Activated CD4-positive, alpha-beta memory T cell treated with anti-CD3 and anti-CD28 coated beads for 36 hours (primary cell): Measurements from ENCODE around the gene RFX3. TPM values are rescaled to one million over a fixed set of nuclear protein-coding genes. Genes with fewer than 3 reads are reported as not detected.
A peak's percentile ranks its signal among the peaks of the same experiment; 100 is the strongest.

ENCODE experiments used
- CTCF ChIA-PET: fragments of 350-600 bp; sonication (Branson Sonifier 250); formaldehyde crosslinking; loops from one replicate; lab custom pipeline; 2021; ENCODE audit warnings: antibody characterized with exemption, inconsistent platforms; lab: Charles Lee
- POLR2A ChIA-PET: fragments of 350-600 bp; sonication (Branson Sonifier 250); formaldehyde crosslinking; loops from one replicate; lab custom pipeline; 2021; ENCODE audit warnings: antibody characterized with exemption; lab: Charles Lee
- DNase-seq: peaks from one replicate; pipeline ENCODE4 v3.0.0-alpha.2; 2020
- H3K27ac Mint-ChIP-seq: one replicate; pipeline ENCODE4 v1.8.0; 2021; ENCODE audit warnings: mixed read lengths
- H3K27me3 Mint-ChIP-seq: one replicate; pipeline ENCODE4 v1.8.0; 2021; ENCODE audit warnings: mixed read lengths
- H3K36me3 Mint-ChIP-seq: one replicate; pipeline ENCODE4 v1.8.0; 2021; ENCODE audit warnings: mixed read lengths
- H3K4me1 Mint-ChIP-seq: one replicate; pipeline ENCODE4 v1.8.0; 2021; ENCODE audit warnings: low read depth, mixed read lengths
- H3K4me3 Mint-ChIP-seq: one replicate; pipeline ENCODE4 v1.8.0; 2021; ENCODE audit warnings: mild to moderate bottlenecking, mixed read lengths
- H3K9me3 Mint-ChIP-seq: one replicate; pipeline ENCODE4 v1.8.0; 2021; ENCODE audit warnings: mixed read lengths
- intact Hi-C: fragments of 100-400 bp; cut with micrococcal nuclease; formaldehyde crosslinking; loops from one replicate; pipeline ENCODE4 v1.15.1; 2023
- total RNA-seq, 2 experiments: library from RNA; stranded (reverse); gene quantifications; one replicate each; pipeline ENCODE4 v1.2.3, GENCODE V29; 2021

Gene RFX3
- total RNA-seq, 2 experiments from 2014 or later = 12.2 to 13.4 TPM

- H3K4me3 Mint-ChIP-seq = no peak overlapping the region
- intact Hi-C loops = loop anchor here (5.0 to 10.0 kb wide), 2 partner anchors 272 to 390 kb away; no protein-coding TSS in a partner anchor
- no peak overlapping the region for H3K27ac Mint-ChIP-seq
- ChIA-PET POLR2A (interaction anchor here (0.6 to 4.9 kb wide), 3 partner anchors 27 to 76 kb away, joined by 3 to 41 read pairs (median 3); partner anchors contain the start of gene RFX3), CTCF (no interaction called here)
- peaks cover 63% of the 10 kb centered on the region for H3K4me1 Mint-ChIP-seq
- H3K36me3 Mint-ChIP-seq = peaks cover 15% of the 10 kb centered on the region
- no peaks in the 10 kb centered on the region for H3K27me3 Mint-ChIP-seq
- peaks cover 3% of the 10 kb centered on the region for H3K9me3 Mint-ChIP-seq
- DNase-seq = no peak
Observed at GRCh38 chr9:3474821-3475220, 51.0 kb downstream of the RFX3 start.

- peaks cover 8% of the 10 kb centered on the region for H3K36me3 Mint-ChIP-seq
- CTCF ChIA-PET = interaction anchor here (0.7 to 1.2 kb wide), 2 partner anchors 15 to 32 kb away, joined by 3 to 4 read pairs; no protein-coding TSS in a partner anchor
- no peaks in the 10 kb centered on the region for H3K27me3 Mint-ChIP-seq
- no peak overlapping the region for H3K4me3 Mint-ChIP-seq
- H3K4me1 Mint-ChIP-seq = peaks cover 49% of the 10 kb centered on the region
- intact Hi-C loops = loop anchor here (10.0 kb wide), 1 partner anchor 391 kb away; no protein-coding TSS in a partner anchor
- H3K27ac Mint-ChIP-seq = no peak overlapping the region
- DNase-seq = no peak
- peaks cover under 1% of the 10 kb centered on the region for H3K9me3 Mint-ChIP-seq
- POLR2A ChIA-PET = no interaction called here
Observed at GRCh38 chr9:3473405-3473804, 52.4 kb downstream of the RFX3 start.

GRCh38 chr9:3471883-3472282 is 53.9 kb downstream of the RFX3 start:
- no peaks in the 10 kb centered on the region for H3K27me3 Mint-ChIP-seq
- CTCF ChIA-PET = no interaction called here

DNA sequence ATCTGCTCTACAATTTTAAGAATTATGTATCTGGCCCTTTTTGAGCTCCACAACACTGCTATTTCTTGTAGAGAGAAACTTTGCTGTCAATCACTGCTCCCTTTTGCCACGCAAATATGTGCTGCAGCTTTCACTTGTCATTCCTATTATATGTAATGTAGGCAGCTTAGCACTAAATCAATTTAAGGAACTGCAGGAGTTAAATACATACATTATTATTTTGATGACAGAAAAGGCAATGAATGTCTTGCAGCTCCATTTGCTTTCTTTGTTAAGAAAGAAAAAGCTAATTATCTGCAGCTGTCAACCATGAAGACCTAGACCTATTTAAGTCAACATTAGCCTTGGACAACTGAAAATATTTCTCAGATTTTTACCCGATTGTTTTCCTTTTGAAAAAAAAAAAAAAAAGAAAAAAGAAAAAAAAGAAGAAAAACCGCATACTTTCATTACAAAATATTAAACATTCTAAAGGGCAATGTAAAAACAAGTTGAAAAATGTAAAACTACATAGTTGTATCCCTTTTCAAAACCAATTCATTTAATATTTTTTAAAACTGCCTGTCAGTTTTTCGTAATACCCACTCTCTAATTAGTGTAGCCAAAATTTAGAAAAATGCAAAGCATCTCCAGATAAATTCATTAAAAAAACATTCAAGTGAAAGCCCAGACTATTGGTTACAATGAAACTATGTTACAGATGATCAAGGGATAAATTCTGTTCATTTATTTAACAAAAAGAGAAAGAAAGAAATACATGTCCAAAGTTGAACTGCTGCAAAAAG is 57.2 kb downstream of the RFX3 start:
- H3K4me3 Mint-ChIP-seq = no peak overlapping the region
- POLR2A ChIA-PET = no interaction called here
- H3K36me3 Mint-ChIP-seq = peaks cover 8% of the 10 kb centered on the region
- no peaks in the 10 kb centered on the region for H3K27me3 Mint-ChIP-seq
- peaks cover 19% of the 10 kb centered on the region for H3K4me1 Mint-ChIP-seq
- CTCF ChIA-PET = interaction anchor here (0.6 to 1.8 kb wide), 4 partner anchors 12 to 224 kb away, joined by 3 to 10 read pairs (median 3); no protein-coding TSS in a partner anchor
- H3K27ac Mint-ChIP-seq = no peak overlapping the region
- intact Hi-C loops = loop anchor here (5.0 to 10.0 kb wide), 2 partner anchors 179 to 646 kb away; no protein-coding TSS in a partner anchor
- H3K9me3 Mint-ChIP-seq = no peaks in the 10 kb centered on the region
- DNase-seq = no peak

More at GRCh38 chr9:3471883-3472282, 53.9 kb downstream of the RFX3 start:
- no peak for DNase-seq
- peaks cover 4% of the 10 kb centered on the region for H3K36me3 Mint-ChIP-seq
- H3K4me1 Mint-ChIP-seq = peaks cover 43% of the 10 kb centered on the region
- POLR2A ChIA-PET = no interaction called here
- H3K9me3 Mint-ChIP-seq = no peaks in the 10 kb centered on the region
- intact Hi-C loops = loop anchor here (10.0 kb wide), 1 partner anchor 393 kb away; no protein-coding TSS in a partner anchor
- H3K27ac Mint-ChIP-seq = no peak overlapping the region
- H3K4me3 Mint-ChIP-seq = no peak overlapping the region

DNA sequence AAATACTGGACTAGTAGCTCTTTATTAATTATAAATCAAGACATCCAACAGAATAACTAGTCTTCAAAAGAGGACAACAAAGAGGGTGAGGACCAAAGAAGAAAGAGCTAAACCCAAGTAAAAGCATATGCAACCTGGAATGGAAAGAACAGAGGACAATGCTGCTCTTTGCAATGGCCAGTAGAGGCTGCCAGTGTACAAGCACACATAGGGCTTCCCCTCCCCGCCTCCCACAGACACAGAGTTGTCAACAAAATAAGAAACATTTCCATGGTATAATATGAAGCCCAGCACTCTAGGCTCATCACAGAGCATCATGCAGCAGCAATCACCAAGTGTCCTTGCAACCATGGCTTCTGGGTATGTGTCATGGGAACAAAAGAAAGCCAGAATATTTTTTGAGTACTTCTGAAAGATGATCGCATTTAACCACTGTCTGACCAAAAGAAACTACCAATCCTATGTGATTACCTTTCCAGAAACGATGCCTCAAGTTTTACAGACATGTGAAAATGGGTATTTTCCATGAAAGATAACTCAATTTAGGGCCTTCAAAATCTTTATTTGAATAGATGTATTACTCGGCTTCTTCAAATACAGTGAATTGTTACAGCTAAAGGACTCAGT is 58.1 kb downstream of the RFX3 start:
- H3K36me3 Mint-ChIP-seq = peaks cover 8% of the 10 kb centered on the region
- H3K4me3 Mint-ChIP-seq = no peak overlapping the region
- ChIA-PET CTCF (interaction anchor here (0.6 to 1.8 kb wide), 11 partner anchors 10 to 869 kb away, joined by 3 to 10 read pairs (median 3); no protein-coding TSS in a partner anchor), POLR2A (no interaction called here)
- no peaks in the 10 kb centered on the region for H3K9me3 Mint-ChIP-seq
- no peak overlapping the region for H3K27ac Mint-ChIP-seq
- H3K4me1 Mint-ChIP-seq = peaks cover 13% of the 10 kb centered on the region
- peak; percentile 70 for DNase-seq
- no peaks in the 10 kb centered on the region for H3K27me3 Mint-ChIP-seq
- intact Hi-C loops = loop anchor here (2.0 to 10.0 kb wide), 3 partner anchors 180 to 647 kb away; no protein-coding TSS in a partner anchor

GRCh38 chr9:3464033-3464638 is 61.7 kb downstream of the RFX3 start:
- Mint-ChIP-seq H3K4me3 (no peak overlapping the region), H3K27me3 (no peaks in the 10 kb centered on the region), H3K27ac (no peak overlapping the region), H3K9me3 (no peaks in the 10 kb centered on the region), H3K36me3 (peaks cover 4% of the 10 kb centered on the region), H3K4me1 (peaks cover 11% of the 10 kb centered on the region)
- no peak for DNase-seq
- CTCF ChIA-PET = interaction anchor here (1.4 kb wide), 1 partner anchor 23 kb away, joined by 3 read pairs; no protein-coding TSS in a partner anchor
- POLR2A ChIA-PET = no interaction called here
- intact Hi-C loops = loop anchor here (10.0 kb wide), 1 partner anchor 651 kb away; no protein-coding TSS in a partner anchor

GRCh38 chr9:3458806-3459475 is 66.9 kb downstream of the RFX3 start:
- no peaks in the 10 kb centered on the region for H3K4me1 Mint-ChIP-seq
- H3K27ac Mint-ChIP-seq = no peak overlapping the region
- CTCF ChIA-PET = interaction anchor here (0.5 to 3.0 kb wide), 2 partner anchors 14 to 18 kb away, joined by 3 to 9 read pairs; no protein-coding TSS in a partner anchor
- no peaks in the 10 kb centered on the region for H3K36me3 Mint-ChIP-seq
- POLR2A ChIA-PET = no interaction called here
- no peak for DNase-seq
- no peaks in the 10 kb centered on the region for H3K9me3 Mint-ChIP-seq
- no peak overlapping the region for H3K4me3 Mint-ChIP-seq
- intact Hi-C loops = no loop called here
- H3K27me3 Mint-ChIP-seq = no peaks in the 10 kb centered on the region

DNA sequence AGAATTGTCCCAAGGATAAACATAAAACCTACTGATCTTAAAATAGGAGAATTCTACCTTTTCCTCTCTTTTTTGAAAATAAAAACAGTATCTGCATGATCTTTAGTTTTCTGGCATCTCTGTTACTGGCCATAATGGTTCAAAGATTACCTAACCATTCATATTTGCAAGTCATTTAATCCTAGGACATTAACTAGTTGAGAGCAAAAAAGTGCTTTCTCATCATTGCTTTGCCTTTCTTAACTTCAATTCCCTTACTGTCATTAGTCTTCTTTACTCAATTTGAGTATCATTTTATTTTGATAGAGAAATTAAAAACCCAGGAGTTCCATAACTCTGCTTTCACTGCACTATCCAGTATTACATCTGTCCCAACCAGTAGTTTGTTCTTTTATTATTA is 68.6 kb downstream of the RFX3 start:
- Mint-ChIP-seq H3K27ac (no peak overlapping the region), H3K27me3 (no peaks in the 10 kb centered on the region), H3K4me3 (no peak overlapping the region), H3K4me1 (no peaks in the 10 kb centered on the region), H3K9me3 (no peaks in the 10 kb centered on the region), H3K36me3 (no peaks in the 10 kb centered on the region)
- POLR2A ChIA-PET = no interaction called here
- CTCF ChIA-PET = interaction anchor here (0.7 to 3.0 kb wide), 2 partner anchors 16 to 19 kb away, joined by 3 to 9 read pairs; no protein-coding TSS in a partner anchor
- intact Hi-C loops = no loop called here
- no peak for DNase-seq

DNA sequence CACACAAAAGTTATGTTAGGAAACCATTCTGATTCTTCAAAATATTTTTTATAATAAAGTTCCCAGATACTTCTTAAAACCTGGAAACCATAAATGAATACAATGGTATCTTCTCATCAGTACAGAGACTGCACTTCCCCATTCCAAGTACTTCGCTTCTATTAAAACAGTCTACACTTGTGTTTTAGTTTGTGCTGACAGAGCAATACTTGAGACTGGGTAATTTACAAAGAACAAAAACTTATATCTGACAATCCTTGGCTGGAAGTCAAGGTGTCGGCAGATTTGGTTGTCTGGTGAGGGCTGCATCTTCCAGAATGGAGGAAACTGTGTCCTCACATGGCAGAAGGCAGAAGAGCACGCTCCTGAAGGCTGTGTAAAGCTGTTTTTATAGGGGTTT is 70.1 kb downstream of the RFX3 start:
- peaks cover 3% of the 10 kb centered on the region for H3K36me3 Mint-ChIP-seq
- CTCF ChIA-PET = interaction anchor here (1.1 kb wide), 1 partner anchor 14 kb away, joined by 3 read pairs; no protein-coding TSS in a partner anchor
- intact Hi-C loops = no loop called here
- no peak overlapping the region for H3K4me3 Mint-ChIP-seq
- no peaks in the 10 kb centered on the region for H3K27me3 Mint-ChIP-seq
- no peaks in the 10 kb centered on the region for H3K4me1 Mint-ChIP-seq
- POLR2A ChIA-PET = no interaction called here
- DNase-seq = no peak
- H3K9me3 Mint-ChIP-seq = no peaks in the 10 kb centered on the region
- no peak overlapping the region for H3K27ac Mint-ChIP-seq

GRCh38 chr9:3455094-3455493 is 70.7 kb downstream of the RFX3 start:
- intact Hi-C loops = no loop called here
- no peak for DNase-seq
- Mint-ChIP-seq H3K9me3 (no peaks in the 10 kb centered on the region), H3K4me3 (no peak overlapping the region), H3K4me1 (no peaks in the 10 kb centered on the region), H3K36me3 (peaks cover 3% of the 10 kb centered on the region), H3K27me3 (no peaks in the 10 kb centered on the region), H3K27ac (no peak overlapping the region)
- ChIA-PET CTCF (interaction anchor here (1.1 kb wide), 1 partner anchor 13 kb away, joined by 3 read pairs; no protein-coding TSS in a partner anchor), POLR2A (no interaction called here)

DNA sequence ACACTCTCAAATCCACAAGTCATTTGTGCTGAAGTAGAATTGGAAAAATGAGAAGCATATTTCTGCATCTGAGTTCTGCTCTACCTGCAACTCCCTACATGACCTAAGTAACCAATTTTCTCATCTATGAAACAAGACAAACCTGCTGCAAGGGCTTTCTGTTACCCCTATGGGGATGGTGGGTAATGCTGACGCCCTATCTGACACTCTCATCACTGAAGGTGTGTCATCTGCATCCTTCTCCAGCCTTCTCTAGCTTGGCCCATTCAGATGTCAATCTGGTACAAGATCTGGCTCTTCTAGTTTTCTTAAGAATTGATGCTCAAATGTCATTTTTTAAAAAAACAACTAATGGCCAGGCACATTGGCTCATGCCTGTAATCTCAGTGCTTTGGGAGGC is 73.8 kb downstream of the RFX3 start:
- Mint-ChIP-seq H3K9me3 (no peaks in the 10 kb centered on the region), H3K4me3 (no peak overlapping the region), H3K4me1 (no peaks in the 10 kb centered on the region), H3K27ac (no peak overlapping the region), H3K27me3 (no peaks in the 10 kb centered on the region), H3K36me3 (peaks cover 3% of the 10 kb centered on the region)
- no peak for DNase-seq
- ChIA-PET POLR2A (no interaction called here), CTCF (interaction anchor here (2.0 kb wide), 1 partner anchor 11 kb away, joined by 9 read pairs; no protein-coding TSS in a partner anchor)
- intact Hi-C loops = no loop called here
